Mesothelial cell of epicardium (in vitro differentiated cells): Measurements from ENCODE around the gene RNF125. TPM values are rescaled to one million over a fixed set of nuclear protein-coding genes. Genes with fewer than 3 reads are reported as not detected.

ENCODE experiments used
- DNase-seq, 2 experiments: peaks; one replicate each; pipeline ENCODE4 v3.0.0; 2021; ENCODE audit warnings: low spot score in 2 of 2; ENCODE audit not compliant: unreplicated experiment in 2 of 2
- H3K27ac Mint-ChIP-seq: 2 replicates; pipeline ENCODE4 v1.8.0; 2021; ENCODE audit warnings: mixed read lengths
- H3K27me3 Mint-ChIP-seq: 2 replicates; pipeline ENCODE4 v1.8.0; 2021; ENCODE audit warnings: low read depth, mixed read lengths
- H3K36me3 Mint-ChIP-seq: 2 replicates; pipeline ENCODE4 v1.8.0; 2021; ENCODE audit warnings: mixed read lengths
- H3K4me1 Mint-ChIP-seq: 2 replicates; pipeline ENCODE4 v1.8.0; 2021; ENCODE audit warnings: mixed read lengths
- H3K4me3 Mint-ChIP-seq: 2 replicates; pipeline ENCODE4 v1.8.0; 2021; ENCODE audit warnings: mild to moderate bottlenecking, moderate library complexity, mixed read lengths
- H3K9me3 Mint-ChIP-seq: 2 replicates; pipeline ENCODE4 v1.8.0; 2021; ENCODE audit warnings: mixed read lengths
- CTCF ChIP-seq: fragments of 200-600 bp; sonication (generic); IDR thresholded peaks from one replicate; pipeline ENCODE4 v1.5.0; 2021; ENCODE audit warnings: antibody characterized with exemption; ENCODE audit not compliant: unreplicated experiment
- total RNA-seq: library from RNA; stranded (reverse); gene quantifications from 3 replicates; pipeline ENCODE4 v1.2.1, GENCODE V29; 2021

The RNF125 gene
- total RNA-seq, 1 donor from 2014 or later: 0.74 TPM

GRCh38 chr18:31978616-31979015 is 40.0 kb upstream of the RNF125 start:
- H3K27ac Mint-ChIP-seq: no peak overlapping the region
- no peaks in the 10 kb centered on the region for H3K27me3 Mint-ChIP-seq
- H3K36me3 Mint-ChIP-seq: peaks cover 3% of the 10 kb centered on the region
- no peak for DNase-seq
- H3K4me3 Mint-ChIP-seq: no peak overlapping the region
- no peak for TF ChIP-seq CTCF
- H3K4me1 Mint-ChIP-seq: no peaks in the 10 kb centered on the region
- peaks cover 51% of the 10 kb centered on the region for H3K9me3 Mint-ChIP-seq

GRCh38 chr18:31979714-31980113 is 38.9 kb upstream of the RNF125 start:
- Mint-ChIP-seq H3K4me1 (no peaks in the 10 kb centered on the region), H3K27me3 (no peaks in the 10 kb centered on the region), H3K4me3 (no peak overlapping the region), H3K27ac (no peak overlapping the region), H3K9me3 (peaks cover 43% of the 10 kb centered on the region), H3K36me3 (no peaks in the 10 kb centered on the region)
- no peak for DNase-seq
- TF ChIP-seq CTCF: no peak

DNA sequence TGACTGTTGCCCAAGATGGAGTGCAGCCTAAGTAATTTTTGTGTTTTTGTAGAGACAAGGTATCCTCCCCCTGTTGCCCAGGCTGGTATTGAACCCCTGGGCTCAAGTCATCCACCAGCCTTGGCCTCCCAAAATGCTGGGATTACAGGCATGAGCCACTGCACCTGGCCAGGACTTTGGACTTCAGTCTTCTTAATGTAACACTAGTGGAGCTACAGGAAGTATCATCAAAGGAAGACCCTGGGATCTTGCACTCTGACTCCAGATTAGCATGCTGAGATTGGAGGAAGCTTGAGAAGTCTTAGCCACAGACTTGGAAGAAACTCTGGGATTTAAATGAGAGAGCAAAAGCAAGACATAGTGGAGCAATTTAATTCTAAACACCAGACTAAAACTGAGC is 37.8 kb upstream of the RNF125 start:
- Mint-ChIP-seq H3K9me3 (peaks cover 34% of the 10 kb centered on the region), H3K4me1 (no peaks in the 10 kb centered on the region), H3K4me3 (no peak overlapping the region), H3K36me3 (no peaks in the 10 kb centered on the region), H3K27ac (no peak overlapping the region), H3K27me3 (no peaks in the 10 kb centered on the region)
- no peak for DNase-seq
- TF ChIP-seq CTCF: no peak

- Mint-ChIP-seq H3K4me1 (peaks cover 2% of the 10 kb centered on the region), H3K4me3 (no peak overlapping the region), H3K27me3 (no peaks in the 10 kb centered on the region), H3K9me3 (peaks cover 14% of the 10 kb centered on the region), H3K27ac (no peak overlapping the region), H3K36me3 (no peaks in the 10 kb centered on the region)
- TF ChIP-seq CTCF: no peak
- no peak for DNase-seq
Observed at GRCh38 chr18:31983020-31983419, 35.6 kb upstream of the RNF125 start.

DNA sequence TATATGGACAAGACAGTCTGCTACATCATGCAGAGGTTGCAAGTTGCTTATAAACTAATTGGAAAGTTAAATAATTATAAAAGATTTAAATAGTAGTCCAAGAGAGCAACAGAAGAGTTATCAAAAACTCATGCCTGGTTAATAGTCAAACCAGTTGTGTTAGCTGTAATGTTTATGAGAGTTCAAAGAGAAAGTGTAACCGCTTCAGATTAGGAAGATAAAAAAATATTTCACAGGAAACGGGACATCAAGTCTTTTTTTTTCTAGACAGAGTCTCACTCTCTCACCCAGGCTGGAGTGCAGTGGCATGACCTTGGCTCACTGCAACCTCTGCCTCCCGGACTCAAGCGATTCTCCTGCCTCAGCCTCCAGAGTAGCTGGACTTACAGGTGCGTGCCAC is 34.6 kb upstream of the RNF125 start:
- Mint-ChIP-seq H3K27me3 (no peaks in the 10 kb centered on the region), H3K9me3 (peaks cover 5% of the 10 kb centered on the region), H3K4me1 (peaks cover 2% of the 10 kb centered on the region), H3K4me3 (no peak overlapping the region), H3K36me3 (no peaks in the 10 kb centered on the region), H3K27ac (no peak overlapping the region)
- no peak for TF ChIP-seq CTCF
- DNase-seq: no peak

GRCh38 chr18:31990823-31991222 is 27.8 kb upstream of the RNF125 start:
- no peaks in the 10 kb centered on the region for H3K9me3 Mint-ChIP-seq
- no peak overlapping the region for H3K4me3 Mint-ChIP-seq
- no peak overlapping the region for H3K27ac Mint-ChIP-seq
- H3K36me3 Mint-ChIP-seq: no peaks in the 10 kb centered on the region
- peaks cover 11% of the 10 kb centered on the region for H3K4me1 Mint-ChIP-seq
- H3K27me3 Mint-ChIP-seq: no peaks in the 10 kb centered on the region
- no peak for TF ChIP-seq CTCF
- no peak for DNase-seq
